IPS-11a (cell line): ENCODE data around the gene BST2.

ENCODE experiments used
- H3K4me3 ChIP-seq: one replicate; pipeline ENCODE4 v1.5.1; 2013; ENCODE audit warnings: low read depth, low read length, control low read depth

Gene BST2

GRCh38 chr19:17405250-17406045, at the start of gene BST2:
BST2 (minus strand) TSS chr19:17405630; CDS start chr19:17405575, 55 bp downstream.
- H3K4me3 ChIP-seq: peak within 1 kb of the TSS; percentile 39

GRCh38 chr19:17454576-17455071, 49.2 kb upstream of the BST2 start:
- no peak overlapping the region for H3K4me3 ChIP-seq

GRCh38 chr19:17451820-17452219, 46.4 kb upstream of the BST2 start:
- no peak overlapping the region for H3K4me3 ChIP-seq

- H3K4me3 ChIP-seq: no peak overlapping the region
Measured at GRCh38 chr19:17450264-17451075, 45.0 kb upstream of the BST2 start.

- H3K4me3 ChIP-seq: peak within 1 kb of the TSS; percentile 29
Measured at GRCh38 chr19:17448131-17448967, 42.9 kb upstream of the BST2 start, which contains the start of gene TMEM221. TMEM221 (minus strand) TSS chr19:17448668; CDS start chr19:17448462, 206 bp downstream.

GRCh38 chr19:17447704-17448130, 42.3 kb upstream of the BST2 start:
- peak overlapping the region; percentile 29 for H3K4me3 ChIP-seq

- no peak overlapping the region for H3K4me3 ChIP-seq
Measured at GRCh38 chr19:17445526-17446165, 40.2 kb upstream of the BST2 start.

- H3K4me3 ChIP-seq: no peak overlapping the region
Measured at GRCh38 chr19:17441241-17442021, 36.0 kb upstream of the BST2 start.

GRCh38 chr19:17436874-17437267, 31.4 kb upstream of the BST2 start:
- H3K4me3 ChIP-seq: no peak overlapping the region

- H3K4me3 ChIP-seq: no peak overlapping the region
Measured at GRCh38 chr19:17436094-17436873, 30.9 kb upstream of the BST2 start.

- no peak overlapping the region for H3K4me3 ChIP-seq
Measured at GRCh38 chr19:17435218-17435617, 29.8 kb upstream of the BST2 start.

GRCh38 chr19:17431417-17431816, 26.0 kb upstream of the BST2 start:
- no peak overlapping the region for H3K4me3 ChIP-seq

GRCh38 chr19:17429641-17430113, 24.2 kb upstream of the BST2 start:
- no peak overlapping the region for H3K4me3 ChIP-seq

- H3K4me3 ChIP-seq: peak overlapping the region; percentile 30
Measured at GRCh38 chr19:17424743-17425365, 19.4 kb upstream of the BST2 start.

- no peak overlapping the region for H3K4me3 ChIP-seq
Measured at GRCh38 chr19:17423429-17424208, 18.2 kb upstream of the BST2 start.

- H3K4me3 ChIP-seq: no peak overlapping the region
Measured at GRCh38 chr19:17421942-17422341, 16.5 kb upstream of the BST2 start.

GRCh38 chr19:17420475-17420924, 15.1 kb upstream of the BST2 start:
- peak overlapping the region; percentile 56 for H3K4me3 ChIP-seq
